Brain microvascular endothelial cell (primary cell): ENCODE results near the gene CDHR5.

Experiments used
- DNase-seq: peaks from one replicate; pipeline ENCODE4 v3.0.0-alpha.2; 2020
- H3K27ac ChIP-seq: fragments of 250-450 bp; sonication (Bioruptor Pico); 2 replicates; pipeline ENCODE4 v1.5.1; 2020; ENCODE audit warnings: mild to moderate bottlenecking, moderate library complexity
- H3K27me3 ChIP-seq: fragments of 250-450 bp; sonication (Bioruptor Pico); replicated peaks from 2 replicates; pipeline ENCODE4 v1.5.1; 2020; ENCODE audit warnings: mild to moderate bottlenecking
- H3K36me3 ChIP-seq: fragments of 250-450 bp; sonication (Bioruptor Pico); replicated peaks from 2 replicates; pipeline ENCODE4 v1.5.1; 2020; ENCODE audit warnings: mild to moderate bottlenecking
- H3K4me3 ChIP-seq: 2 replicates; pipeline ENCODE4 v1.5.1; 2011; ENCODE audit warnings: low read depth, mild to moderate bottlenecking, control low read depth, low read length, moderate library complexity
- in situ Hi-C: cut with HindIII; loops from 2 replicates; pipeline ENCODE4 v1.10.0; 2017; ENCODE audit warnings: low sequenced_read_pairs, low pct_ligation_motif_present
- TF ChIP-seq, protein P1 (sequence below): IDR thresholded peaks from 2 replicates; pipeline ENCODE4 v1.5.1; 2011; ENCODE audit warnings: low read depth, mild to moderate bottlenecking, moderate library complexity, low read length, control low read depth, inconsistent platforms; ENCODE audit errors: missing control alignments

Gene CDHR5

DNA sequence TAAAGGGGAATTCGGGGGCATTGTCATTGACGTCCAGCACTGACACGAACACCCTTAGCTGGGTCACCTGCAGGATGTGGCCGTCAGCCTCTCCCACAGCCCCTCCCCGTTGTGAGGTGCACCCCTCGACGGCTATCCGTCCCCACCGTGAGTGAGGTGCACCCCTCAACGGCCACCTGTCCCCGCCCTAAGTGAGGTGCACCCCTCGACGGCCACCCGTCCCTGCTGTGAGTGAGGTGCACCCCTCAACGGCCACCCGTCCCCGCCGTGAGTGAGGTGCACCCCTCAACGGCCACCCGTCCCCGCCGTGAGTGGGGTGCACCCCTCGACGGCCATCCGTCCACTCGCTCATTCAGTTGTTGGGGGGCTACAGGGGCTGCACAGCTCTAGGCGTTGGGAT lies 2.9 kb downstream of the CDHR5 start:
- TF ChIP-seq, protein P1, sequence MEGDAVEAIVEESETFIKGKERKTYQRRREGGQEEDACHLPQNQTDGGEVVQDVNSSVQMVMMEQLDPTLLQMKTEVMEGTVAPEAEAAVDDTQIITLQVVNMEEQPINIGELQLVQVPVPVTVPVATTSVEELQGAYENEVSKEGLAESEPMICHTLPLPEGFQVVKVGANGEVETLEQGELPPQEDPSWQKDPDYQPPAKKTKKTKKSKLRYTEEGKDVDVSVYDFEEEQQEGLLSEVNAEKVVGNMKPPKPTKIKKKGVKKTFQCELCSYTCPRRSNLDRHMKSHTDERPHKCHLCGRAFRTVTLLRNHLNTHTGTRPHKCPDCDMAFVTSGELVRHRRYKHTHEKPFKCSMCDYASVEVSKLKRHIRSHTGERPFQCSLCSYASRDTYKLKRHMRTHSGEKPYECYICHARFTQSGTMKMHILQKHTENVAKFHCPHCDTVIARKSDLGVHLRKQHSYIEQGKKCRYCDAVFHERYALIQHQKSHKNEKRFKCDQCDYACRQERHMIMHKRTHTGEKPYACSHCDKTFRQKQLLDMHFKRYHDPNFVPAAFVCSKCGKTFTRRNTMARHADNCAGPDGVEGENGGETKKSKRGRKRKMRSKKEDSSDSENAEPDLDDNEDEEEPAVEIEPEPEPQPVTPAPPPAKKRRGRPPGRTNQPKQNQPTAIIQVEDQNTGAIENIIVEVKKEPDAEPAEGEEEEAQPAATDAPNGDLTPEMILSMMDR: no peak
- DNase-seq: no peak
- no peak overlapping the region for H3K4me3 ChIP-seq
- in situ Hi-C loops: no loop called here
- no peak overlapping the region for H3K27ac ChIP-seq
- H3K27me3 ChIP-seq: peaks cover 2% of the 10 kb centered on the region
- H3K36me3 ChIP-seq: peaks cover 3% of the 10 kb centered on the region

DNA sequence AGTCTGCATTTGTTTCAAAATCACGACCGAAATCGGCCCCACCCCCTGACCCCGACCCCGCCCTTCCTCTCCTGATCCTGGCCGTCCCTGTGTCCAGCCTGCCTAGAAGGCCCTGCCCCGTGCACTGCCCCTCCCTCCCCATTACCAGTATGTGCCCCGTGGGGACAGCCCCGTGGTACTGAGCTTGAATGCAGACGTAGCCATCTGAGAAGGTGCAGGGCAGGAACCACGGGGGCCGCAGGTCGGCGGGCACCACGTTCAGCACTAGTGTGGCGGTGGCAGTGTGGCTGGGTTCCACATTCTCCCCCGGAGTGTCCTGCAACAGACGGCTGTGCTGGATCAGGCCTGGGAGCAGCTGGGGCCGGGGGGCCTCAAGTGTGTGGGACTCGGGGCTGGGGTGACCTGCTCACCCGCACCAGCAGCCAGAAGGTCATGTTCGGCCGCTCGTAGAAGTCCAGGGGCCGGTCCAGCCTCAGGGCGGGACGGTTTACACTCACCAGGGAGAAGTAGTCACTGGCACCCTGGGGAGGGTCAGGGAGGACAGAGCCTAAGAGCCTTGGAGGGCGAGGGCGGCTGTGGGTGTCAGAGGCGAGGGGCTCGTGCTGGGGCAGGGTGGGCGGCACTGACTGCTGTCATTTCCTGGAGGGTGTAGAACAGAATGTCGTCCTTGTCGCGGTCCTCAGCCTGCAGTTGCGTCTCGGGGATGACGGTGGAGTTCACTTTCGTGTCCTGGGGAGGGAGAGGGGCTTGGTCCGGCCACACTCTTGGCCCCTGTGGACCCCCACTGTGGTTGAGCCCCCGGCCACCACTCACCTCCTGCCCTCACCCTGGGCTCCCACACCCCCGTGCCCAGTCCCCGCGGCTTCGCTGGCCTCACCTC lies 3.6 kb downstream of the CDHR5 start:
- peaks cover 3% of the 10 kb centered on the region for H3K36me3 ChIP-seq
- no peaks in the 10 kb centered on the region for H3K27me3 ChIP-seq
- in situ Hi-C loops: no loop called here

DNA sequence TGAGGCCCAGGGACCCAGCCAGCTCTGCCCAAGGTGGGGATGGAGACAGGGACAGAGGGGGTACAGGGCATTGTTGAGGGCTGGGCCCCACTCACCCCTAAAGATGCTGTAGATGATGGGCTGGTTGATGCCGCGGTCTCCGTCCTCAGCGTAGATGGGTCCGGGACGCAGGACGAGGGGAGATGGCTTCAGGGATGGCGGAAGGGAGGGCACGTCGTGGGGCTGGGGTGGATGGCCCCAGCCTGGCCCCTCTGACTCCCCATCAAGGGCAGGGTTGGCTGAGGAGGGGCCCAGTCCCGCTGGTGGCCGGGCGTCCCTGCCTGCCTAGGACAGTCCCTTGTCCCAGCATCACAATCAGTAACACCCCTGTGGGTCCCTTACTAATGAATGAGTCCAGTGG lies 4.6 kb downstream of the CDHR5 start:
- Histone ChIP-seq H3K36me3 (peaks cover 3% of the 10 kb centered on the region), H3K4me3 (no peak overlapping the region), H3K27me3 (no peaks in the 10 kb centered on the region), H3K27ac (no peak overlapping the region)
- in situ Hi-C loops: no loop called here
- TF ChIP-seq, protein P1: no peak
- no peak for DNase-seq

More for the DNA sequence above, 3.6 kb downstream of the CDHR5 start:
- TF ChIP-seq, protein P1: no peak
- no peak for DNase-seq
- H3K4me3 ChIP-seq: no peak overlapping the region
- no peak overlapping the region for H3K27ac ChIP-seq

DNA sequence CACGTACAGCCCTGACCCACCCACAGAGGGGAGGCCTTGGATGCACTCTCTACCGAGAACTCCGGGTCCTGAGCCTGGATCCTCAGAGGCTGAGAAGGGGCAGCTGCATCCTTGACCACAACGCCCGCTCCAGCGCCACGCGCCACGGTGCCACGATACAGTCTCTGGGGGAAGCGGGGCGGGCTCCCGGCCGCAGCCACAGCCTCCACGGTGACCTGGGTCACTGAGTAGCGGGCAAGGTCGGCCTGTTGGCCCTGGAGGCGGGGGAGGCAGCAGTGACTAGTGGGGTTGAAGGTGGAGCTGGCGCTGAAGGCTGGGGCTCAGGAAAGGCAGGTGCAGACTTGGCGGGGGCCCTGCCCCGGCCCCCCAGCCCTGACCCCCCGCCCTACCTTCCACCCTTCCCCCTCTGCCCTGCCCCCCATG lies 5.1 kb downstream of the CDHR5 start:
- Histone ChIP-seq H3K27ac (no peak overlapping the region), H3K4me3 (no peak overlapping the region), H3K36me3 (peaks cover 7% of the 10 kb centered on the region), H3K27me3 (no peaks in the 10 kb centered on the region)
- in situ Hi-C loops: no loop called here
- TF ChIP-seq, protein P1: no peak
- no peak for DNase-seq

DNA sequence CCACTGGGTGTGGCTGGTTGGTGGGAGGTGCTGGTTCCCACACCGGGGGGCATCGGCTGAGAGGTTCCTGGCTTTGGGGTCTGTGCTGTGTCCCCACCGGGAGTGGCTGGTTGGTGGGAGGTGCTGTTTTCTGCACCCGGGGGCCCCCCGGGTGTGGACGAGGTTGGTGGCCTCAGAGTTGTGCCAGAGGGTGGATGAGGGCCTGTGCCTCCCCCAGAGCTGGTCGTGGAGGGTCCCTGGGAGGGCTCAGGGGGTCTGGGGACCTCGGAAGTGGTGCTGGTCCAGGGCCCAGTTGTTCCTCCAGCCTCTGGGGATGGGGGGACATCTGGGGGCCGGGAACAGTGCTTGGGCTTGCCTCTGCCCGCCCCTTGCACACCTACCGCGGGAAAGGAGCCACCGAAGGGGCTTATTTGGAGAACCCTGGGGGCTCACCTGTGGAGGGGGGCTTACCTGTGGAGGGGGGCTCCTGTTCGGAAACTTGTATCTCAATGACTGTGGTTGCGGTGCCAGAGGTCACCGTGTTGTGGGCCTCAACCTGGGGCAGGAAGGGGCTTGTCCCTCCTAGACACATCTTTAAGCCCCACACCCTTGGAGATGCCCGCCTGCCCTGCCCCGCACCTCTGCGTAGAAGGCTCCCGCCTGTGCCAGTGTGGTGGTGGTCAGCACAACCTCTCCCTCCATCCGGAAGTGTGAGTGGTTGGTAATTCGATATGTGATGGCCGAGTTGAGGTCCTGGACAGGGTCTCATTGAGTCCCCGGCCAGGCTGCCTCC lies 5.7 kb downstream of the CDHR5 start:
- no peak overlapping the region for H3K27ac ChIP-seq
- H3K4me3 ChIP-seq: no peak overlapping the region
- TF ChIP-seq, protein P1: no peak
- peaks cover 13% of the 10 kb centered on the region for H3K36me3 ChIP-seq
- no peak for DNase-seq
- in situ Hi-C loops: no loop called here
- no peaks in the 10 kb centered on the region for H3K27me3 ChIP-seq
